HG02973 (cell line): ENCODE data around the gene CDH2.
"Not testable (repeated sequence)": the region's sequence is repeated elsewhere in the genome, so short reads cannot be mapped to it uniquely, and the experiment has no call there.

Experiments
- ATAC-seq: cut with Tn5 transposase; IDR thresholded peaks from one replicate; pipeline ENCODE4 v1.9.1; 2021; ENCODE audit warnings: moderate library complexity; ENCODE audit not compliant: unreplicated experiment

The CDH2 gene

GRCh38 chr18:27931535-27931934 is 245.4 kb downstream of the CDH2 start:
- ATAC-seq: no peak

DNA sequence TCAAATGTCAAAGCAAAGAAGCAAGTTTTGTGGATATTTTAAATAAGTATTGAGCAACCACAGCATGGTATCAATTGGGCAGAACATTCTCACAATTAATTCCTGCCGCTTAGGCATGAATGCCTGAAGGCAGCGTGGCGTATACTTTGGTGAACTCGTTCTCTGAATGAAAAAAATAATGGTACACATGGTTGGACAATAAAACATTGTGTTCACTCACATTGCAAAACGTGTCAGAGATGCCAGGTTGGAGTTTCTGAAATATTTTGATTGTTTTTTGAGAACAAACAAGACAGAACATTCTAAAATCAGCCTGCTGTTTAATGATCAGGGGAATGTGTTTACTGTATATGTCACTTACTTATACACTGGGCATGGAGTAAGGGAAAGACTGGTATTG is 254.2 kb downstream of the CDH2 start:
- no peak for ATAC-seq

- ATAC-seq: no peak
These were observed 254.8 kb downstream of the CDH2 start for GRCh38 chr18:27921904-27922751.

DNA sequence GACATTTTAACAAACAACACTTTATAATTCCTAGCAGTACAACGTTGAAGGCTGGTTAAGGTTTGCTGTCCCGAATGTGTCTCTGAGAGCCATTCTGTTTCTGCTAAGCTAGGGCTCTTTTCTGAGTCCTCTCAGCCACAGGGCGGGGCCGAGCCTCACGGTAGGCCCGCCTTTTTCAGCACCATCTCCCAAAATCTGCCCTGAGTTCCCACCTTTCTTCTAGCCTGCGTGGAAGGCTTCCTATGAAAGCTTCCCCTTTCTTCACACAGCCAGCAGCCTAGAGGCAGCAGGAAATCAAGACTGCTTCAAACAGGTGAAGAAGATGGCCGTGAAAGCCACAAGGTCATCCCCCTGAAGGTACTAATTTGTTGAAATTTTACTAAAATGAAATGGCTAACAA is 255.5 kb downstream of the CDH2 start:
- no peak for ATAC-seq

- no peak for ATAC-seq
These were observed 256.1 kb downstream of the CDH2 start for GRCh38 chr18:27920836-27921235.

DNA sequence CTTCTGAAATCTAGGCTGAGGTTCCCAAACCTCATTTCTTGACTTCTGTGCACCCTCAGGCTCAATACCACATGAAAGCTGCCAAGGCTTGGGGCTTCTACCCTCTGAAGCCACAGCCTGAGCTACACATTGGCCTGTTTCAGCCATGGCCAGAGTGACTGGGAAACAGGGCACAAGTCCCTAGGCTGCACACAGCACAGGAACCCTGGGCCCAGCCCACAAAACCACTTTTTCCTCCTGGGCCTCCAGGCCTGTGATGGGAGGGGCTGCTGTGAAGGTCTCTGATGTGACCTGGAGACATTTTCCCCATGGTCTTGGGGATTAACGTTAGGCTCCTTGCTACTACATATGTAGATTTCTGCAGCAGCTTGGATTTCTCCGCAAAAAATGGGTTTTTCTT is 270.7 kb downstream of the CDH2 start:
- ATAC-seq: not testable (repeated sequence)

DNA sequence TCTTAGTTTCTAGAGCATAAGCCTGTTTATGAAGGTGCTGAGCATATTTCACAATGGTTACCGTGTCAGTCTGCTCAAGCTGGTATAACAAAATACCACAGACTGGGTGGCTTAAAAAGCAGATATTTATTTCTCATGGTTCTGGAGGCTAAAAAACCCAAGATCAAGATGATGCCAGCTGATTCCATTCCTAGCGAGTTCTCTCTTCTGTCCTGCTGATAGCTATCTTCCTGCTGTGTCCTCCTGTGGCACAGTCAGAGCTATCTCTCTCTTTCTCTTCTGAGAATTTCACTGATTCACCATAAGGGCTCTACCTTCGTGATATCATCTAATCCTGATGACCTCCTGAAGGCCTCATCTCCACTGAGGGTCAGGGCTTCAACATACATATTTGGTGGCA is 273.0 kb downstream of the CDH2 start:
- ATAC-seq: no peak

DNA sequence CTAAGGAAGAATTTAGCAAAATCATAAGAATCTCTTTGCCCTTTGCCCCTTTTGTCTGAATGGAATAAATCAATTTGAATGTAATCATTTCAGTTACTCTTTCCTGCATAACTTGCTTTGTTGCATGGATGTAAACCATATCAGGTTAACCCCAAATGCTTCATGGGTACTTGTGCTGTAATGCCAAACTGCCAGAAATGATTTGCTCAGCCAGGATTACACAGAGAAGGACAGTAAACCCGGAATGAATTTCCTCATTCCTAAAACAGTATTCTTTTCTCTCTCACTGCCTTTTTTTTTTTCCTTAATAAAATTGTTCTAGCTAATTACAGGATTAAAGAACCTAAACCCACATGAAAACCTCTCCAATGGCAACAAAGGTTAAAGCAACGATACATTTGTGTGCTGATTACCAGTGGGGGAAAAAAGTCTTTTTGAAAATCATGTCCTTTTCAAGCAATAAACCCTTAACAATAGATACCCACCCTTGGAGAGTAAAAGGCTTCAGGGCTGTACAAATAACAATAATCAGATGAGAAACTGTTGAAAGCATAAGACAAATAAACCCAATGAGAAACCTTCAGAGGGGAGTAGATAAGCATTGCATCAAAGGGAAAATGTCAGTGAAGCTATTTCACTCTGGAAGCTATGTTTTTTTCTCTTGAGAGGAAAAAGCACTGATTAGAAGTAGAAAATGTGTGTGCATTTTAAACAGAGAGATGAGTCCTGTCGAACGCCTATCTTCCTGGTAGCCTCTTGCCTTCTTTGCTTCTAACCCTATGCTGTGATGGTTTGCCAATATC is 275.3 kb downstream of the CDH2 start:
- ATAC-seq: no peak
